OCI-LY1 (cell line): Measurements from ENCODE around the gene PLPPR4.

ENCODE experiments used
- CTCF ChIP-seq: fragments of 200-600 bp; sonication (generic), shearing (Covaris generic); IDR thresholded peaks from 2 replicates; pipeline ENCODE4 v1.5.1; 2017; ENCODE audit warnings: mild to moderate bottlenecking, antibody characterized with exemption, low read length, moderate library complexity, mixed read lengths
- EZH2 ChIP-seq: fragments of 200-600 bp; sonication (generic), shearing (Covaris generic); IDR thresholded peaks from 2 replicates; pipeline ENCODE4 v1.8.0; 2017; ENCODE audit warnings: borderline replicate concordance, mixed run types, mild to moderate bottlenecking, antibody characterized with exemption, low read length, moderate library complexity, mixed read lengths

GRCh38 chr1:99304725-99305282, 40.5 kb downstream of the PLPPR4 start:
- TF ChIP-seq CTCF (no peak), EZH2 (no peak)
